H1 (cell line): ENCODE measurements around the gene OR6B2. TPM values are rescaled to one million over a fixed set of nuclear protein-coding genes. Genes with fewer than 3 reads are reported as not detected.

ENCODE experiments used
- CTCF ChIP-seq, 3 experiments: IDR thresholded peaks; 1 replicate in 2 of 3; 2 replicates in 1 of 3; pipeline versions ENCODE4 v1.5.1 to v1.6.1; 2011; ENCODE audit warnings: low read length in 3 of 3, mild to moderate bottlenecking in 3 of 3, inconsistent platforms in 2 of 3, low read depth in 1 of 3, moderate library complexity in 1 of 3; ENCODE audit not compliant: insufficient read depth in 1 of 3; ENCODE audit errors: control extremely low read depth in 1 of 3
- ZNF274 ChIP-seq: IDR thresholded peaks from 2 replicates; pipeline ENCODE4 v1.7.0; 2012; ENCODE audit warnings: low read length, borderline replicate concordance; ENCODE audit errors: extremely low read depth
- polyA plus RNA-seq, 7 experiments: library from polyadenylated mRNA; depleted of rRNA in 3 of 7; stranded (reverse) in 5 of 7; unstranded in 2 of 7; fragments of >200 nt in 5 of 7; fragments of 200-250 nt in 2 of 7; gene quantifications; 1 replicate in 5 of 7; 2 replicates in 1 of 7; 4 replicates in 1 of 7; pipeline versions ENCODE4 v1.2.1 to v1.2.3, GENCODE V29; 2011 to 2013; ENCODE audit warnings: missing spikeins in 2 of 7, mixed read lengths in 2 of 7
- total RNA-seq: library from RNA; stranded (reverse); fragmentation: NEBNext Ultra II Directional; extraction: Animal tissue kit (Norgen Biotek cat#: 25700); gene quantifications from 2 replicates; pipeline ENCODE4 v1.2.1, GENCODE V29; 2021

Gene OR6B2
- total and polyA plus RNA-seq, 2 of the 8 experiments (the other 6 are each of a cell fraction or from before 2014, with no cell fraction given), result not detected

GRCh38 chr2:240066489-240066888 is 36.3 kb upstream of the OR6B2 start (continued):
- TF ChIP-seq CTCF (IDR thresholded peaks at IDR 0.05; ENCODE audit: control extremely low read depth in 1 of 3, insufficient read depth in 1 of 3, low read depth in 1 of 3, low read length in 3 of 3) (peak in 2 of 3 experiments; percentile 2 to 10; a peak in 2 of 4 replicates), ZNF274 (no peak)
- TF ChIP-seq, all 59 proteins: peak for 2
